CD14-positive monocyte (primary cell): ENCODE measurements around the gene OR2H2. TPM values are rescaled to one million over a fixed set of nuclear protein-coding genes. Genes with fewer than 3 reads are reported as not detected.

ENCODE experiments used
- DNase-seq, 3 donors: peaks; one replicate each; pipeline ENCODE4 v3.0.0-alpha.2; 2011 to 2022
- H2AFZ ChIP-seq: 2 replicates; pipeline ENCODE4 v1.6.0; 2012; ENCODE audit warnings: mild to moderate bottlenecking, low read depth, low read length, inconsistent platforms; ENCODE audit not compliant: insufficient read depth, poor library complexity, severe bottlenecking
- H3K27ac ChIP-seq, 2 donors: 1 replicate in 1 of 2; 2 replicates in 1 of 2; pipeline ENCODE4 v1.5.1; 2012 to 2013; ENCODE audit warnings: low read length in 2 of 2, control low read depth in 1 of 2, inconsistent platforms in 1 of 2, low read depth in 1 of 2, mild to moderate bottlenecking in 1 of 2
- H3K27me3 ChIP-seq, 2 donors: one replicate each; pipeline versions ENCODE4 v1.6.0 to v1.6.1; 2011 to 2013; ENCODE audit warnings: low read length in 2 of 2; ENCODE audit not compliant: control insufficient read depth in 2 of 2, insufficient read depth in 2 of 2
- H3K36me3 ChIP-seq, 2 donors: replicated peaks in 1 of 2; 1 replicate in 1 of 2; 2 replicates in 1 of 2; pipeline versions ENCODE4 v1.5.1 to v1.6.1; 2012 to 2013; ENCODE audit warnings: low read length in 2 of 2, control low read depth in 1 of 2, inconsistent platforms in 1 of 2, mild to moderate bottlenecking in 1 of 2; ENCODE audit not compliant: insufficient read depth in 2 of 2, control insufficient read depth in 1 of 2
- H3K4me1 ChIP-seq, 2 donors: 1 replicate in 1 of 2; 2 replicates in 1 of 2; pipeline versions ENCODE4 v1.5.1 to v1.6.1; 2012 to 2013; ENCODE audit warnings: low read length in 2 of 2, control low read depth in 1 of 2, inconsistent platforms in 1 of 2, mild to moderate bottlenecking in 1 of 2, moderate library complexity in 1 of 2; ENCODE audit not compliant: insufficient read depth in 2 of 2, control insufficient read depth in 1 of 2
- H3K4me2 ChIP-seq: replicated peaks from 2 replicates; pipeline ENCODE3; 2012; ENCODE audit warnings: low read length, moderate library complexity, mild to moderate bottlenecking; ENCODE audit not compliant: poor library complexity, severe bottlenecking; ENCODE audit errors: extremely low read depth
- H3K4me3 ChIP-seq, 3 experiments: fragments of 200-600 bp in 1 of 3; sonication (generic) in 1 of 3; replicated peaks in 1 of 3; 1 replicate in 2 of 3; 2 replicates in 1 of 3; pipeline ENCODE4 v1.5.1; 2011 to 2013; ENCODE audit warnings: low read length in 3 of 3, mild to moderate bottlenecking in 3 of 3, control low read depth in 2 of 3, low read depth in 2 of 3, inconsistent platforms in 1 of 3, moderate library complexity in 1 of 3
- H3K79me2 ChIP-seq: 2 replicates; pipeline ENCODE4 v1.6.0; 2012; ENCODE audit warnings: mild to moderate bottlenecking, control low read depth, inconsistent platforms, low read length, moderate library complexity; ENCODE audit not compliant: insufficient read depth
- H3K9ac ChIP-seq: 2 replicates; pipeline ENCODE4 v1.6.0; 2017; ENCODE audit warnings: low read length, mild to moderate bottlenecking; ENCODE audit not compliant: insufficient read depth, poor library complexity, severe bottlenecking
- H3K9me3 ChIP-seq, 2 donors: replicated peaks in 1 of 2; 1 replicate in 1 of 2; 2 replicates in 1 of 2; pipeline versions ENCODE4 v1.5.1 to v1.6.1; 2012 to 2013; ENCODE audit warnings: low read length in 2 of 2, control low read depth in 1 of 2; ENCODE audit not compliant: control insufficient read depth in 1 of 2, insufficient read depth in 1 of 2
- H4K20me1 ChIP-seq: 2 replicates; pipeline ENCODE4 v1.6.0; 2012; ENCODE audit warnings: mild to moderate bottlenecking, low read length, control low read depth, moderate library complexity; ENCODE audit not compliant: insufficient read depth
- H3K27ac Mint-ChIP-seq, 7 donors: one replicate each; pipeline ENCODE4 v1.8.0; 2020; ENCODE audit warnings: mild to moderate bottlenecking in 7 of 7, mixed read lengths in 7 of 7, moderate library complexity in 6 of 7, inconsistent platforms in 2 of 7
- H3K27me3 Mint-ChIP-seq, 3 donors: one replicate each; pipeline ENCODE4 v1.8.0; 2021 to 2022; ENCODE audit warnings: low read depth in 3 of 3, mild to moderate bottlenecking in 3 of 3, mixed read lengths in 3 of 3, moderate library complexity in 3 of 3, inconsistent platforms in 1 of 3
- H3K36me3 Mint-ChIP-seq, 2 donors: one replicate each; pipeline ENCODE4 v1.8.0; 2020; ENCODE audit warnings: mixed read lengths in 2 of 2, inconsistent platforms in 1 of 2, mild to moderate bottlenecking in 1 of 2
- H3K4me1 Mint-ChIP-seq: one replicate; pipeline ENCODE4 v1.8.0; 2020; ENCODE audit warnings: mild to moderate bottlenecking, mixed read lengths
- H3K4me3 Mint-ChIP-seq, 2 donors: one replicate each; pipeline ENCODE4 v1.8.0; 2020; ENCODE audit warnings: mild to moderate bottlenecking in 2 of 2, mixed read lengths in 2 of 2, moderate library complexity in 1 of 2
- H3K9me3 Mint-ChIP-seq, 7 donors: one replicate each; pipeline ENCODE4 v1.8.0; 2020 to 2022; ENCODE audit warnings: mixed read lengths in 7 of 7, mild to moderate bottlenecking in 6 of 7, moderate library complexity in 6 of 7, inconsistent platforms in 2 of 7
- WGBS: methylation state at CpG from one replicate; pipeline ENCODE4 v1.1.5; 2013; ENCODE audit warnings: missing lambda C conversion rate; ENCODE audit not compliant: insufficient coverage; 5-methylcytosine and 5-hydroxymethylcytosine counted together
- intact Hi-C, 2 donors: fragments of 100-400 bp; cut with micrococcal nuclease; formaldehyde crosslinking; loops; one replicate each; pipeline versions ENCODE4 v1.15.0 to v1.15.1; 2023
- polyA plus RNA-seq, 3 donors: library from polyadenylated mRNA; depleted of rRNA in 1 of 3; unstranded in 2 of 3; stranded (reverse) in 1 of 3; fragments of 300-500 nt in 2 of 3; fragments of >200 nt in 1 of 3; fragmentation: Illumina TruSeq in 2 of 3; gene quantifications; 1 replicate in 2 of 3; 2 replicates in 1 of 3; pipeline ENCODE4 v1.2.3, GENCODE V29; 2012 to 2021
- TF ChIP-seq, protein P1 (sequence below): fragments of 200-600 bp; IDR thresholded peaks from one replicate; pipeline ENCODE4 v1.8.0; 2022; ENCODE audit warnings: antibody characterized with exemption, mild to moderate bottlenecking

OR2H2 gene
- polyA plus RNA-seq, 3 donors: not detected

DNA sequence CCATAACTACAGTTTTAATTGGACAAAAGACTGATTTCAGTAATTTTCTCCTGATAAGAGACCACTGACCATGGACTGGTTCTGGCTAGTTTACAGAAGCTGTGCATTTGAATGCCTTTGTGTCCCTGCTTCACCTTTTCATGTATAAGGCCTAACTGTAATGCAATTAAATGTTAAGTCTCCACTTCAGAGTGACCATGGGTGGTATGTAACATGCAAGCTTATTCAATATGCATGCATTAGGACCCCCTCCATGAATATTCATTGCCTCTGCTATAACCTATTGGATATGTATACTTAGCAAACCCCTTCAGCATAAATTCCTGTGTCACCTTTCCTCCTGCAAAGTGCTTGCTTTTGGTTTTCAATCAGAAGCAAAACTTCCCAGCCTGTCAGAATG lies 27.6 kb upstream of the OR2H2 start:
- no peak overlapping the region for H3K9ac ChIP-seq
- Mint-ChIP-seq H3K4me3 (no peak overlapping the region), H3K27ac (no peak overlapping the region), H3K4me1 (peaks cover 16% of the 10 kb centered on the region), H3K36me3 (peaks cover 0 to 7% of the 10 kb centered on the region in 2 donors), H3K27me3 (peaks cover 54 to 56% (median 54%) of the 10 kb centered on the region in 3 donors), H3K9me3 (peaks cover 0 to 13% (median 5%) of the 10 kb centered on the region in 7 donors)
- no peak overlapping the region for H2AFZ ChIP-seq
- no peak for DNase-seq
- H3K9me3 ChIP-seq: peaks cover 0 to 12% of the 10 kb centered on the region in 2 donors
- no peaks in the 10 kb centered on the region for H3K79me2 ChIP-seq
- intact Hi-C loops: no loop called here
- H3K4me3 ChIP-seq: no peak overlapping the region
- no peak overlapping the region for H3K4me2 ChIP-seq
- no peaks in the 10 kb centered on the region for H3K36me3 ChIP-seq
- H3K4me1 ChIP-seq: peaks cover 15 to 16% of the 10 kb centered on the region in 2 donors
- H3K27me3 ChIP-seq: peaks cover 41 to 55% of the 10 kb centered on the region in 2 donors
- no peak overlapping the region for H3K27ac ChIP-seq
- no peaks in the 10 kb centered on the region for H4K20me1 ChIP-seq
- TF ChIP-seq, protein P1, sequence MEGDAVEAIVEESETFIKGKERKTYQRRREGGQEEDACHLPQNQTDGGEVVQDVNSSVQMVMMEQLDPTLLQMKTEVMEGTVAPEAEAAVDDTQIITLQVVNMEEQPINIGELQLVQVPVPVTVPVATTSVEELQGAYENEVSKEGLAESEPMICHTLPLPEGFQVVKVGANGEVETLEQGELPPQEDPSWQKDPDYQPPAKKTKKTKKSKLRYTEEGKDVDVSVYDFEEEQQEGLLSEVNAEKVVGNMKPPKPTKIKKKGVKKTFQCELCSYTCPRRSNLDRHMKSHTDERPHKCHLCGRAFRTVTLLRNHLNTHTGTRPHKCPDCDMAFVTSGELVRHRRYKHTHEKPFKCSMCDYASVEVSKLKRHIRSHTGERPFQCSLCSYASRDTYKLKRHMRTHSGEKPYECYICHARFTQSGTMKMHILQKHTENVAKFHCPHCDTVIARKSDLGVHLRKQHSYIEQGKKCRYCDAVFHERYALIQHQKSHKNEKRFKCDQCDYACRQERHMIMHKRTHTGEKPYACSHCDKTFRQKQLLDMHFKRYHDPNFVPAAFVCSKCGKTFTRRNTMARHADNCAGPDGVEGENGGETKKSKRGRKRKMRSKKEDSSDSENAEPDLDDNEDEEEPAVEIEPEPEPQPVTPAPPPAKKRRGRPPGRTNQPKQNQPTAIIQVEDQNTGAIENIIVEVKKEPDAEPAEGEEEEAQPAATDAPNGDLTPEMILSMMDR: no peak

- Histone ChIP-seq H3K4me2 (no peak overlapping the region), H3K36me3 (no peaks in the 10 kb centered on the region), H3K4me3 (no peak overlapping the region), H3K4me1 (peaks cover 6 to 7% of the 10 kb centered on the region in 2 donors), H3K9me3 (peaks cover 0 to 12% of the 10 kb centered on the region in 2 donors), H4K20me1 (no peaks in the 10 kb centered on the region), H3K9ac (no peak overlapping the region), H3K27me3 (peaks cover 30 to 43% of the 10 kb centered on the region in 2 donors), H2AFZ (no peak overlapping the region), H3K27ac (no peak overlapping the region), H3K79me2 (no peaks in the 10 kb centered on the region)
- Mint-ChIP-seq H3K36me3 (peaks cover 0 to 7% of the 10 kb centered on the region in 2 donors), H3K27me3 (peaks cover 45 to 49% (median 48%) of the 10 kb centered on the region in 3 donors), H3K27ac (no peak overlapping the region), H3K4me3 (no peak overlapping the region), H3K9me3 (peaks cover 0 to 13% (median 5%) of the 10 kb centered on the region in 7 donors), H3K4me1 (peaks cover 10% of the 10 kb centered on the region)
- TF ChIP-seq, protein P1: no peak
- WGBS: 95% methylated on average over 18 of the region's 22 CpGs
- intact Hi-C loops: no loop called here
- DNase-seq: no peak
Measured at GRCh38 chr6:29558439-29559079, 26.4 kb upstream of the OR2H2 start.
